Measurements from ENCODE around the gene TMTC1. TPM values are rescaled to one million over a fixed set of nuclear protein-coding genes. Genes with fewer than 3 reads are reported as not detected.

The TMTC1 gene
- total RNA-seq, 2 donors from 2014 or later = 76.3 to 160 TPM

DNA sequence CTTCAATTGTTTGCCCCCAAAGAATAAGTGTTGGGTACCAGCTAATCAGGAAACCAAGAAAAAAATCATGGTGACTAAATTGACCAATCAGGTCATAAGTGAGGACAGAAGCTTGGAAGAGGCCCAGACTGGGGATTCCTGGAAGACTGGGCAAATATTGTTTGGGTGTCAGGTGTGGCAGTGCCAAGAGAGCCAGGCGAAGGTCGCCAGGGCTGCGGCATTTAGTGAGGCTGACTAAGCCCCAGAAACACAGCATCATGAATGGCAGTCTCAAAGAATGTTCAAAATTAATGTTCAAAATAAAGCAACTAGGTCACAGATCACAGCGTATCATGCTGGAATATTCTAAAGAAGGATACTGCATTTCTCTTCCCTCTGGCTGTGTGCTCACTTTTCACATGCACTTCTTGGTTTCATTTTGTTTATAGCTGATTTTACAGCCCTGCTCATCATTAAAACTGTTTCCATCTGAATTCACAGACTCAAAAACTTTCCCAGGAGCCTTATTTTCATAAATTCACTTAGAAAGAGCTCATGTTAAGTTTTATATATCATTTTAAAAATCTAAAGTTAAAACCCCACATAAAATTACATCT, 201.0 kb downstream of the TMTC1 start:
- H3K4me1 ChIP-seq (ENCODE audit: control insufficient read depth in 1 of 2, low read depth in 2 of 2) = peaks cover 28 to 43% of the 10 kb centered on the region in 2 donors
- H3K9me3 ChIP-seq = no peaks in the 10 kb centered on the region
- H3K36me3 ChIP-seq = no peaks in the 10 kb centered on the region
- peak overlapping the region in 1 of 2 donors; percentile 31 for H3K27ac ChIP-seq
- H3K4me3 ChIP-seq = peak overlapping the region; percentile 24
- no peaks in the 10 kb centered on the region for H3K27me3 ChIP-seq (replicated peaks; ENCODE audit: insufficient read depth)
- TF ChIP-seq, protein P1, sequence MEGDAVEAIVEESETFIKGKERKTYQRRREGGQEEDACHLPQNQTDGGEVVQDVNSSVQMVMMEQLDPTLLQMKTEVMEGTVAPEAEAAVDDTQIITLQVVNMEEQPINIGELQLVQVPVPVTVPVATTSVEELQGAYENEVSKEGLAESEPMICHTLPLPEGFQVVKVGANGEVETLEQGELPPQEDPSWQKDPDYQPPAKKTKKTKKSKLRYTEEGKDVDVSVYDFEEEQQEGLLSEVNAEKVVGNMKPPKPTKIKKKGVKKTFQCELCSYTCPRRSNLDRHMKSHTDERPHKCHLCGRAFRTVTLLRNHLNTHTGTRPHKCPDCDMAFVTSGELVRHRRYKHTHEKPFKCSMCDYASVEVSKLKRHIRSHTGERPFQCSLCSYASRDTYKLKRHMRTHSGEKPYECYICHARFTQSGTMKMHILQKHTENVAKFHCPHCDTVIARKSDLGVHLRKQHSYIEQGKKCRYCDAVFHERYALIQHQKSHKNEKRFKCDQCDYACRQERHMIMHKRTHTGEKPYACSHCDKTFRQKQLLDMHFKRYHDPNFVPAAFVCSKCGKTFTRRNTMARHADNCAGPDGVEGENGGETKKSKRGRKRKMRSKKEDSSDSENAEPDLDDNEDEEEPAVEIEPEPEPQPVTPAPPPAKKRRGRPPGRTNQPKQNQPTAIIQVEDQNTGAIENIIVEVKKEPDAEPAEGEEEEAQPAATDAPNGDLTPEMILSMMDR (IDR thresholded peaks at IDR 0.05) = no peak
- DNase-seq (ENCODE audit: low spot score) = peak; percentile 31
- ATAC-seq (ENCODE audit: insufficient number of reproducible peaks, low FRiP score, low read depth) = no peak

DNA sequence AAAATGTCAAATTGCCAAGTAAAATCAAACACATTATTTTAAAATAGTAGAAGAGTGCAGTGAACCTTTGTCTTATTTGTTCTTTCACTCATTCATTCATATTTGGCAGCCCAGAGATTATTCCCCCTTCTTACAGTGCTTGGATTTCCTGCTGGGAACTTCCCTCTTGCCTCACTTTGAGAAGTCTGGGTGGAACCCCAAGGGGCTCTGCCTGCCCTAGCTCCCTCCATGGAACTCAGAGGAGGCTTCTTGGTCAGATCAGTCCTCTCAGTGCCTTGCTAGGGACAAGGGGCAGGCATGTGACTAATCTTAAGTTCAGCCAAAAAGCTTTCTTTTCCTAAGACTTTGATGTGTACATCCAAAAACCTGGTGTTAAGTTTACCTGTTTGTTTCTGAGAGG, 201.6 kb downstream of the TMTC1 start:
- DNase-seq (ENCODE audit: low spot score) (no peak), ATAC-seq (ENCODE audit: insufficient number of reproducible peaks, low FRiP score, low read depth) (no peak)
- TF ChIP-seq, protein P1 (IDR thresholded peaks at IDR 0.05) = no peak
- peaks cover 31 to 49% of the 10 kb centered on the region in 2 donors for H3K4me1 ChIP-seq (ENCODE audit: control insufficient read depth in 1 of 2, low read depth in 2 of 2)
- H3K27me3 ChIP-seq (replicated peaks; ENCODE audit: insufficient read depth) = no peaks in the 10 kb centered on the region
- H3K36me3 ChIP-seq = no peaks in the 10 kb centered on the region
- no peaks in the 10 kb centered on the region for H3K9me3 ChIP-seq
- no peak overlapping the region for H3K4me3 ChIP-seq
- H3K27ac ChIP-seq = peak overlapping the region in 1 of 2 donors; percentile 31

DNA sequence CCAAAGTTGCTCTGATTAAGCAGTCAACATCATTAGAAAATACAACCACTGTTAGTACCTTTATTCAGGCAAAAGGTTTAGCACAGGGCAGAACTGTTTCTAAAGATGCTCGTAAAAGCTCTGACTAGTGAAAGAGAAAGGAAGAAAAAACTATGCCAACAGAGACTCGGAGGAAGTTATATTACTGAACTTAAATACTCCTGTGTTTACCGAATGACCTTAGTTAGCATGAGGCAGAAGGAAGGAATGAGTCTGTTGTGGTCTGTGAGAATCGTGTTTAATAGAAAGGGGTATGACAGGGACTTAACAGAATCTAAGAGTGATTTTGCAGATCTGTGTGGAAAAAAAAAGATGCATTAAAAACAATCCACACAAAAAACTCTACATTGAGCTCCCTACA, 202.1 kb downstream of the TMTC1 start:
- H3K27me3 ChIP-seq (replicated peaks; ENCODE audit: insufficient read depth) = no peaks in the 10 kb centered on the region
- H3K36me3 ChIP-seq = no peaks in the 10 kb centered on the region
- H3K4me1 ChIP-seq (ENCODE audit: control insufficient read depth in 1 of 2, low read depth in 2 of 2) = peaks cover 31 to 50% of the 10 kb centered on the region in 2 donors
- no peak for DNase-seq (ENCODE audit: low spot score)
- ATAC-seq (ENCODE audit: insufficient number of reproducible peaks, low FRiP score, low read depth) = no peak
- no peak overlapping the region for H3K4me3 ChIP-seq
- no peaks in the 10 kb centered on the region for H3K9me3 ChIP-seq
- H3K27ac ChIP-seq = no peak overlapping the region
- TF ChIP-seq, protein P1 (IDR thresholded peaks at IDR 0.05) = no peak

DNA sequence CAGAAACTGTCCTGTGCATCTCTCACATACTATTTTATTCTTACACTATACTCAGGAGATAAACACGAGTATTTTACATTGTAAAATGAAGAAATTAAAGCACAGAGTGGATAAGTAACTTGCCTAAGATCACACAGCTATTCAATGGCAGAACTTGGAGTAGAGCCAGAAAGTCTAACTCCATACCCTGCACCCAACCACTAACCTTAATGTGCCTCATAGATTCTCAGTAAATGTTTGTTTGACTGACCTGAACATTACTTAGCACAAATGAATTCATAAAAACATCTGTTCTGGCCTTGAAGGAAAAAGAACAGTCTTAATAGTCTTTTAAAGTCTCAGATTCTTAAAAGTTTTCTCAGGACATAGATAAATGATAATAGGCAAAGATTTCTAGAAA, 202.8 kb downstream of the TMTC1 start:
- DNase-seq (ENCODE audit: low spot score) (no peak), ATAC-seq (ENCODE audit: insufficient number of reproducible peaks, low FRiP score, low read depth) (no peak)
- Histone ChIP-seq H3K27ac (no peak overlapping the region), H3K4me3 (no peak overlapping the region), H3K9me3 (no peaks in the 10 kb centered on the region), H3K27me3 (replicated peaks; ENCODE audit: insufficient read depth) (no peaks in the 10 kb centered on the region), H3K36me3 (no peaks in the 10 kb centered on the region), H3K4me1 (ENCODE audit: control insufficient read depth in 1 of 2, low read depth in 2 of 2) (peaks cover 31 to 50% of the 10 kb centered on the region in 2 donors)
- TF ChIP-seq, protein P1 (IDR thresholded peaks at IDR 0.05) = no peak

DNA sequence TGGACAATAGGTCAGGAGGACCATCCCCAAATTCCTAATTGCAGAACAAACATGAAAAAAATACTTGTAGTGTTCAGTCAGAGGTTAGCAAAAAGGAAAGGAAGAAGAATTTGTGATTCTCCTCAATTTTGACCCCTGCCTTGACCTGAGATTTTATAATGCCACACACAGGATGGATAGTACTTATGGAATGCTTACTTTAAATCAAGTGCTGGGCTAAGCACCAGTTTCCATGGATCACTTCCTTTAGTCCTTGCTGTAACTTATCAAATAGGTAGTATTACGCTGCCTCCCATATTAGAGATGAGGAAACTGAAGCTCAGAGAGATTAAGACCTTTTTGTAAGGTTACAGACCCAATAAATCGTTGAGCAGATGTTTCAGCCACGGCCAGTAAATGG, 205.0 kb downstream of the TMTC1 start:
- no peak for ATAC-seq (ENCODE audit: insufficient number of reproducible peaks, low FRiP score, low read depth)

More for the DNA sequence above, 205.0 kb downstream of the TMTC1 start:
- Histone ChIP-seq H3K27ac (peak overlapping the region in 1 of 2 donors; percentile 1), H3K4me3 (no peak overlapping the region), H3K4me1 (ENCODE audit: control insufficient read depth in 1 of 2, low read depth in 2 of 2) (peaks cover 29 to 47% of the 10 kb centered on the region in 2 donors), H3K27me3 (replicated peaks; ENCODE audit: insufficient read depth) (no peaks in the 10 kb centered on the region), H3K36me3 (no peaks in the 10 kb centered on the region), H3K9me3 (no peaks in the 10 kb centered on the region)
- TF ChIP-seq, protein P1 (IDR thresholded peaks at IDR 0.05) = no peak
- DNase-seq (ENCODE audit: low spot score) = no peak
